Left ventricle myocardium inferior (tissue), 1 donor: ENCODE data around the gene AAK1. TPM values are rescaled to one million over a fixed set of nuclear protein-coding genes. Genes with fewer than 3 reads are reported as not detected.

Experiments used
- DNase-seq: peaks from one replicate; pipeline ENCODE4 v3.0.0-alpha.2; 2020
- H3K27ac ChIP-seq: fragments of 200-600 bp; replicated peaks from 2 replicates; pipeline ENCODE4 v1.8.0; 2021
- H3K27me3 ChIP-seq: fragments of 200-600 bp; 2 replicates; pipeline ENCODE4 v1.8.0; 2021; ENCODE audit warnings: low read depth
- H3K36me3 ChIP-seq: fragments of 200-600 bp; 2 replicates; pipeline ENCODE4 v1.8.0; 2021
- H3K4me1 ChIP-seq: fragments of 200-600 bp; 2 replicates; pipeline ENCODE4 v1.8.0; 2021
- H3K4me3 ChIP-seq: fragments of 200-600 bp; 2 replicates; pipeline ENCODE4 v1.8.0; 2021; ENCODE audit warnings: mild to moderate bottlenecking, moderate library complexity
- H3K9me3 ChIP-seq: fragments of 200-600 bp; replicated peaks from 2 replicates; pipeline ENCODE4 v1.8.0; 2021
- CTCF ChIP-seq: fragments of 200-600 bp; IDR thresholded peaks from 2 replicates; pipeline ENCODE4 v1.8.0; 2021; ENCODE audit warnings: antibody characterized with exemption, mild to moderate bottlenecking, borderline replicate concordance
- intact Hi-C: fragments of 100-400 bp; cut with micrococcal nuclease; formaldehyde crosslinking; loops from one replicate; pipeline ENCODE4 v1.11.0; 2022
- total RNA-seq: library from RNA; stranded (reverse); fragmentation: NEBNext Ultra II Directional; extraction: Animal tissue kit (Norgen Biotek cat#: 25700); gene quantifications from one replicate; pipeline ENCODE4 v1.2.1, GENCODE V29; 2021
- donor health status: DM: no; HTN: yes; CAD: no; lungs with severe emphysema.

The AAK1 gene
- total RNA-seq, 1 donor from 2014 or later: 133 TPM

- TF ChIP-seq CTCF: no peak
- DNase-seq: no peak
- Histone ChIP-seq H3K36me3 (no peaks in the 10 kb centered on the region), H3K9me3 (no peaks in the 10 kb centered on the region), H3K27ac (peak overlapping the region; percentile 4), H3K4me1 (peaks cover 27% of the 10 kb centered on the region), H3K27me3 (no peaks in the 10 kb centered on the region), H3K4me3 (no peak overlapping the region)
- intact Hi-C loops: no loop called here
These were observed 43.3 kb upstream of the AAK1 start for GRCh38 chr2:69686813-69687212.

GRCh38 chr2:69685321-69686048, 41.9 kb upstream of the AAK1 start:
- no peak for DNase-seq
- Histone ChIP-seq H3K9me3 (no peaks in the 10 kb centered on the region), H3K27ac (no peak overlapping the region), H3K36me3 (no peaks in the 10 kb centered on the region), H3K27me3 (no peaks in the 10 kb centered on the region), H3K4me1 (peaks cover 27% of the 10 kb centered on the region), H3K4me3 (no peak overlapping the region)
- no peak for TF ChIP-seq CTCF
- intact Hi-C loops: no loop called here

- Histone ChIP-seq H3K27me3 (no peaks in the 10 kb centered on the region), H3K27ac (peak overlapping the region; percentile 79), H3K4me1 (peaks cover 27% of the 10 kb centered on the region), H3K36me3 (no peaks in the 10 kb centered on the region), H3K4me3 (peak overlapping the region; percentile 37), H3K9me3 (no peaks in the 10 kb centered on the region)
- no peak for TF ChIP-seq CTCF
- no peak for DNase-seq
- intact Hi-C loops: no loop called here
These were observed 39.8 kb upstream of the AAK1 start for GRCh38 chr2:69683170-69683971.

GRCh38 chr2:69682525-69682924, 39.0 kb upstream of the AAK1 start:
- Histone ChIP-seq H3K27me3 (no peaks in the 10 kb centered on the region), H3K4me3 (peak overlapping the region; percentile 37), H3K36me3 (no peaks in the 10 kb centered on the region), H3K4me1 (peaks cover 27% of the 10 kb centered on the region), H3K9me3 (peaks cover 5% of the 10 kb centered on the region), H3K27ac (peak overlapping the region; percentile 79)
- no peak for TF ChIP-seq CTCF
- no peak for DNase-seq
- intact Hi-C loops: no loop called here

GRCh38 chr2:69680001-69680675, 36.6 kb upstream of the AAK1 start:
- H3K4me3 ChIP-seq: no peak overlapping the region
- no peak for TF ChIP-seq CTCF
- no peaks in the 10 kb centered on the region for H3K36me3 ChIP-seq
- no peak for DNase-seq
- intact Hi-C loops: no loop called here
- no peaks in the 10 kb centered on the region for H3K27me3 ChIP-seq
- no peak overlapping the region for H3K27ac ChIP-seq
- H3K4me1 ChIP-seq: peaks cover 30% of the 10 kb centered on the region
- peaks cover 6% of the 10 kb centered on the region for H3K9me3 ChIP-seq
